Epithelial cell of proximal tubule (primary cell): Measurements from ENCODE around the gene ZNHIT6. TPM values are rescaled to one million over a fixed set of nuclear protein-coding genes. Genes with fewer than 3 reads are reported as not detected.

Source experiments
- DNase-seq: peaks from one replicate; pipeline ENCODE4 v3.0.0-alpha.2; 2011; ENCODE audit warnings: low read depth
- H3K4me3 ChIP-seq: 2 replicates; pipeline ENCODE4 v1.5.1; 2011; ENCODE audit warnings: low read depth, mild to moderate bottlenecking, low read length
- CTCF ChIP-seq: conservative IDR thresholded peaks from 2 replicates; pipeline ENCODE4 v1.5.1; 2012; ENCODE audit warnings: low read depth, mild to moderate bottlenecking, low read length
- total RNA-seq: library from RNA; depleted of rRNA; stranded (reverse); fragments of >200 nt; gene quantifications from 2 replicates; pipeline ENCODE4 v1.2.3, GENCODE V29; 2015

Gene ZNHIT6
- total RNA-seq, 1 donor from 2014 or later = 13.1 TPM

- no peak for DNase-seq
- no peak for TF ChIP-seq CTCF
- H3K4me3 ChIP-seq = no peak overlapping the region
These were observed 86.8 kb downstream of the ZNHIT6 start for GRCh38 chr1:85621430-85621829.

GRCh38 chr1:85617633-85618100 lies 90.6 kb downstream of the ZNHIT6 start:
- TF ChIP-seq CTCF = no peak
- no peak for DNase-seq
- no peak overlapping the region for H3K4me3 ChIP-seq

GRCh38 chr1:85616736-85617135 lies 91.5 kb downstream of the ZNHIT6 start:
- H3K4me3 ChIP-seq = no peak overlapping the region
- TF ChIP-seq CTCF = no peak
- DNase-seq = no peak

- DNase-seq = no peak
- no peak for TF ChIP-seq CTCF
- H3K4me3 ChIP-seq = no peak overlapping the region
These were observed 91.9 kb downstream of the ZNHIT6 start for GRCh38 chr1:85616364-85616705.

GRCh38 chr1:85615586-85616363 lies 92.5 kb downstream of the ZNHIT6 start:
- TF ChIP-seq CTCF = no peak
- H3K4me3 ChIP-seq = no peak overlapping the region

GRCh38 chr1:85612704-85613361 lies 95.4 kb downstream of the ZNHIT6 start:
- no peak overlapping the region for H3K4me3 ChIP-seq
- peak; percentile 97 for DNase-seq
- peak; percentile 77 for TF ChIP-seq CTCF

More at GRCh38 chr1:85615586-85616363, 92.5 kb downstream of the ZNHIT6 start:
- no peak for DNase-seq
